Measurements from ENCODE around the gene NCBP3. TPM values are rescaled to one million over a fixed set of nuclear protein-coding genes. Genes with fewer than 3 reads are reported as not detected.
A peak's percentile ranks its signal among the peaks of the same experiment; 100 is the strongest.

NCBP3 gene
- total and polyA plus RNA-seq, 2 of the 4 experiments (the other 2 are of a cell fraction): 10.8 to 13.5 TPM

GRCh38 chr17:3890878-3891219 lies 44.8 kb upstream of the NCBP3 start:
- Histone ChIP-seq H3K14ac (replicated peaks; ENCODE audit: low read depth, low read length) (no peak overlapping the region), H4K91ac (ENCODE audit: insufficient read depth, low read depth, low read length) (peak overlapping the region; percentile 80; the same call in 1 of the 2 replicates), H3K56ac (ENCODE audit: extremely low read depth, insufficient read depth, low read length) (no peak overlapping the region), H2AFZ (replicated peaks; ENCODE audit: low read length, poor library complexity) (no peak overlapping the region), H3K4ac (ENCODE audit: low read depth, low read length) (peak overlapping the region; percentile 80), H3K4me3 (ENCODE audit: insufficient read depth, low read depth, low read length) (no peak overlapping the region), H3K27ac (ENCODE audit: insufficient read depth, low read length) (no peak overlapping the region; the same call in 1 of the 2 replicates), H3K79me1 (ENCODE audit: low read depth in 1 of 2, low read length in 2 of 2) (peaks cover 14 to 56% of the 10 kb centered on the region in 2 experiments; a peak in 3 of 4 replicates), H3K4me1 (ENCODE audit: control insufficient read depth, insufficient read depth, low read length) (peaks cover 44% of the 10 kb centered on the region), H2BK120ac (ENCODE audit: low read depth, low read length) (peak overlapping the region; percentile 85; the same call in 1 of the 2 replicates), H3K9me3 (ENCODE audit: control insufficient read depth, insufficient read depth, low read length) (no peaks in the 10 kb centered on the region), H2AK9ac (replicated peaks; ENCODE audit: low read depth, low read length, poor library complexity) (no peak overlapping the region), H3K23ac (ENCODE audit: low read depth, low read length) (no peak overlapping the region), H4K5ac (ENCODE audit: low read depth, low read length) (no peak overlapping the region), H3K18ac (ENCODE audit: low read depth, low read length) (no peak overlapping the region), H2BK5ac (ENCODE audit: low read depth, low read length, poor library complexity, severe bottlenecking) (peak overlapping the region; percentile 88), H3K4me2 (ENCODE audit: low read depth, low read length) (no peak overlapping the region; the same call in 1 of the 2 replicates), H2BK20ac (ENCODE audit: low read depth, low read length) (peak overlapping the region; percentile 8; the same call in 1 of the 2 replicates), H4K20me1 (ENCODE audit: insufficient read depth, low read length) (peaks cover 6% of the 10 kb centered on the region; the same call in 1 of the 2 replicates), H3K36me3 (ENCODE audit: control insufficient read depth, insufficient read depth, low read length) (no peaks in the 10 kb centered on the region), H2AK5ac (ENCODE audit: low read depth, low read length) (peak overlapping the region; percentile 96), H3K9me1 (ENCODE audit: insufficient read depth, low read length) (peaks cover 28% of the 10 kb centered on the region), H2BK15ac (ENCODE audit: low read depth, low read length) (peak overlapping the region; percentile 81; the same call in 1 of the 3 replicates), H4K8ac (ENCODE audit: low read depth in 2 of 2, low read length in 2 of 2) (no peak overlapping the region), H3K27me3 (ENCODE audit: control insufficient read depth, insufficient read depth, low read length) (no peaks in the 10 kb centered on the region), H3K9ac (ENCODE audit: low read depth, low read length) (no peak overlapping the region)
- DNase-seq: no peak
- no TSS peak for BruUV-seq (replicated peaks)
- ChIA-PET POLR2A (ENCODE audit: unreplicated experiment) (no interaction called here), CTCF (interaction anchor here (1.7 kb wide), 1 partner anchor 153 kb away, joined by 5 read pairs; no protein-coding TSS in a partner anchor)
- dilution Hi-C loops (cut with HindIII; ENCODE audit: low sequenced_read_pairs, unreplicated experiment): no loop called here
- no peak for TF ChIP-seq BHLHE40 (IDR thresholded peaks at IDR 0.05; ENCODE audit: low read depth, low read length)
- TF ChIP-seq POLR2A (IDR thresholded peaks at IDR 0.05; ENCODE audit: low read depth, low read length): no peak
- TF ChIP-seq CTCF (conservative IDR thresholded peaks at IDR 0.05; ENCODE audit: low read depth, low read length): no peak
- no peak for TF ChIP-seq MAFK (IDR thresholded peaks at IDR 0.05; ENCODE audit: low read depth, low read length)
- no peak for TF ChIP-seq ELK1 (IDR thresholded peaks at IDR 0.05; ENCODE audit: borderline replicate concordance, low read depth, low read length)
- in situ Hi-C loops (cut with MboI; ENCODE audit: low sequenced_read_pairs): no loop called here
- WGBS, 2 experiments (ENCODE audit: extremely low coverage in 2 of 2, insufficient read length in 1 of 2): 57% methylated on average over 2 of the region's 4 CpGs; no CpG with 5 or more reads in 1 of the 2 experiments
- intact Hi-C loops (cut with micrococcal nuclease): no loop called here
- ATAC-seq (ENCODE audit: low read depth): no peak

Measured in IMR-90 (cell line).